Cerebellar nuclear complex (tissue), 1 donor: Measurements from ENCODE around the gene ADAMTS5.

Experiments used
- DNase-seq, 2 experiments: peaks; one replicate each; lab custom pipeline; 2025; lab: John Stamatoyannopoulos, UW

The ADAMTS5 gene

GRCh38 chr21:26967062-26967913 lies at the start of gene ADAMTS5:
ADAMTS5 (minus strand) TSS chr21:26967088; CDS start chr21:26966391, 697 bp downstream.
- DNase-seq: no peak

- DNase-seq: no peak
Measured at GRCh38 chr21:27001526-27001925, 34.6 kb upstream of the ADAMTS5 start.

GRCh38 chr21:26983576-26983975 lies 16.7 kb upstream of the ADAMTS5 start:
- DNase-seq: no peak

GRCh38 chr21:26982767-26983166 lies 15.9 kb upstream of the ADAMTS5 start:
- DNase-seq: no peak

GRCh38 chr21:26977746-26978145 lies 10.9 kb upstream of the ADAMTS5 start:
- no peak for DNase-seq

- no peak for DNase-seq
Measured at GRCh38 chr21:26973226-26973625, 6.3 kb upstream of the ADAMTS5 start.

GRCh38 chr21:26972192-26972591 lies 5.3 kb upstream of the ADAMTS5 start:
- DNase-seq: no peak

GRCh38 chr21:26969971-26970725 lies 3.3 kb upstream of the ADAMTS5 start:
- no peak for DNase-seq

- DNase-seq: no peak
Measured at GRCh38 chr21:26966649-26967061, 233 bp downstream of the ADAMTS5 start.

GRCh38 chr21:26965907-26966581 lies 844 bp downstream of the ADAMTS5 start:
- DNase-seq: no peak

GRCh38 chr21:26965040-26965906 lies 1.6 kb downstream of the ADAMTS5 start:
- DNase-seq: peak; percentile 18 to 73

GRCh38 chr21:26964170-26964778 lies 2.6 kb downstream of the ADAMTS5 start:
- DNase-seq: no peak

- no peak for DNase-seq
Measured at GRCh38 chr21:26962621-26963181, 4.2 kb downstream of the ADAMTS5 start.

GRCh38 chr21:26961698-26962097 lies 5.2 kb downstream of the ADAMTS5 start:
- no peak for DNase-seq

- no peak for DNase-seq
Measured at GRCh38 chr21:26958788-26959187, 8.1 kb downstream of the ADAMTS5 start.

- DNase-seq: no peak
Measured at GRCh38 chr21:26956813-26957212, 10.1 kb downstream of the ADAMTS5 start.

GRCh38 chr21:26956216-26956615 lies 10.7 kb downstream of the ADAMTS5 start:
- no peak for DNase-seq

GRCh38 chr21:26954662-26955121 lies 12.2 kb downstream of the ADAMTS5 start:
- DNase-seq: no peak

- no peak for DNase-seq
Measured at GRCh38 chr21:26952374-26953066, 14.4 kb downstream of the ADAMTS5 start.

GRCh38 chr21:26949830-26950229 lies 17.1 kb downstream of the ADAMTS5 start:
- DNase-seq: no peak
